ENCODE results near the gene SLC6A1. TPM values are rescaled to one million over a fixed set of nuclear protein-coding genes. Genes with fewer than 3 reads are reported as not detected.
A peak's percentile ranks its signal among the peaks of the same experiment; 100 is the strongest.
"Not testable (repeated sequence)": the region's sequence is repeated elsewhere in the genome, so short reads cannot be mapped to it uniquely, and the experiment has no call there.

Gene SLC6A1
- polyA plus RNA-seq, 2 of the 4 experiments (the other 2 are of a cell fraction), result not detected

DNA sequence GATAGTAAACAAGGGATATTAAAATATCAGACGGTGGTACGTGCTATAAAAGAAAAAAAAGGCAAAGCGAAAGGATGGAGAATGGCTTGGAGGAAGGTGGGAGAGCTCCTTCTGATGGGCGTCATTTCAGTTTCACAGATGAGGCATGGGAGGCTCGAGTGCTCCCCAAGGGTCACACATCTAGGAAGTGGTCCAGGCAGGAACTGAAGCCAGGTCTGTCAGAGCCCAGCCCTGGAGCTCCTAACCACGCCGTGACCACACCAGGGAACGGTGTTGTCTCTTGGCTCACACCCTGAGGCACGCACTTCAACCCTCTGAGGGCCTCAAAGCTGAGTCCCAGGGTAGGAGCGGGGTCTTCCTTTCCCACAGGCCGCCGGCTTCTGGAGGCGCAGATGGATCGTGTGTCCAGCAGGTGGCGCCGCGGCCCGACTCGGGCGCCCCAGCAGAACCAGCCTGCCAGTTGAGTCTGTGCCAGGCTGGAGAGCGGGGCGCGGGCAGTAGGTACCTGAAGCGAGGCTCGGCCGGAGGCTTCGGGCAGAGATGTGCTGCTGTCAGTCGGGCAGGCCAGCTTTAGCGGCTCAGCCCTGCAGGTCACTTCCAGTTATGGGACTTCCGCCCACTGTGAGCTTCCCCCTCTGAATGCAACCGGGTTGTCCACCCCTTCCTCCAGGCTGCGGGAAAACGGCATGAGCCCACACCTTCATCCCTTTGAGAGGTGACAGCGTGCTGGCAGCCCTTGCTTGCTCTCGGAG is 68.1 kb downstream of the SLC6A1 start:
- peaks cover 8% of the 10 kb centered on the region; the same call in 1 of the 3 replicates for H3K4me1 ChIP-seq
- H3K27ac ChIP-seq, result peak overlapping the region; percentile 45 to 78
- peak; percentile 71 to 75 for DNase-seq (ENCODE audit: low read depth in 1 of 2, low spot score in 1 of 2)
- ChIA-PET CTCF (interaction anchor here (0.6 to 11.4 kb wide), 121 partner anchors 7 to 1956 kb away, joined by 3 to 297 read pairs (median 5); partner anchors contain the start of genes ATG7 and HRH1), POLR2A (interaction anchor here (0.8 to 1.2 kb wide), 2 partner anchors 76 to 95 kb away, joined by 4 to 6 read pairs; no protein-coding TSS in a partner anchor)
- 21% methylated on average over 15 of the region's 35 CpGs for WGBS (ENCODE audit: missing lambda C conversion rate)
- ATAC-seq, result peak; percentile 87 to 93
- peak overlapping the region; percentile 42 for H3K4me3 ChIP-seq
- peaks cover 11% of the 10 kb centered on the region for H3K9me3 ChIP-seq
- peak overlapping the region; percentile 99 for H3K4me2 ChIP-seq
- no peak for FAIRE-seq
- no peak for TF ChIP-seq POLR2A (IDR thresholded peaks at IDR 0.05; ENCODE audit: low read length)
- TF ChIP-seq, protein P1, sequence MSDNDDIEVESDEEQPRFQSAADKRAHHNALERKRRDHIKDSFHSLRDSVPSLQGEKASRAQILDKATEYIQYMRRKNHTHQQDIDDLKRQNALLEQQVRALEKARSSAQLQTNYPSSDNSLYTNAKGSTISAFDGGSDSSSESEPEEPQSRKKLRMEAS (IDR thresholded peaks at IDR 0.05), result peak; percentile 68
- TF ChIP-seq, protein P2, sequence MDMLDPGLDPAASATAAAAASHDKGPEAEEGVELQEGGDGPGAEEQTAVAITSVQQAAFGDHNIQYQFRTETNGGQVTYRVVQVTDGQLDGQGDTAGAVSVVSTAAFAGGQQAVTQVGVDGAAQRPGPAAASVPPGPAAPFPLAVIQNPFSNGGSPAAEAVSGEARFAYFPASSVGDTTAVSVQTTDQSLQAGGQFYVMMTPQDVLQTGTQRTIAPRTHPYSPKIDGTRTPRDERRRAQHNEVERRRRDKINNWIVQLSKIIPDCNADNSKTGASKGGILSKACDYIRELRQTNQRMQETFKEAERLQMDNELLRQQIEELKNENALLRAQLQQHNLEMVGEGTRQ (IDR thresholded peaks at IDR 0.05), result no peak
- TF ChIP-seq FOSB (CRISPR knock-in tag; IDR thresholded peaks at IDR 0.05), result no peak
- no peak for TF ChIP-seq HDAC2 (IDR thresholded peaks at IDR 0.05)
- TF ChIP-seq ZNF302 (CRISPR knock-in tag; IDR thresholded peaks at IDR 0.05), result no peak
- TF ChIP-seq TP53 (CRISPR knock-in tag; IDR thresholded peaks at IDR 0.05), result no peak
- no peak for TF ChIP-seq EHF (CRISPR knock-in tag; IDR thresholded peaks at IDR 0.05)
- TF ChIP-seq PHF8 (IDR thresholded peaks at IDR 0.05; ENCODE audit: borderline replicate concordance, low read depth), result no peak
- no peak for TF ChIP-seq KDM5A (IDR thresholded peaks at IDR 0.05)
- no peak for TF ChIP-seq MAFK (IDR thresholded peaks at IDR 0.05; ENCODE audit: partially characterized antibody)
- no peak for TF ChIP-seq JUNB (IDR thresholded peaks at IDR 0.05)
- TF ChIP-seq RNF2 (IDR thresholded peaks at IDR 0.05; ENCODE audit: borderline replicate concordance, low read depth), result no peak
- TF ChIP-seq KDM1A (IDR thresholded peaks at IDR 0.05; ENCODE audit: low read depth), result no peak
- TF ChIP-seq CHD4 (IDR thresholded peaks at IDR 0.05; ENCODE audit: borderline replicate concordance), result no peak
- no peak for TF ChIP-seq GATA3 (IDR thresholded peaks at IDR 0.05; ENCODE audit: borderline replicate concordance)
- no peak for TF ChIP-seq RARB (CRISPR knock-in tag; IDR thresholded peaks at IDR 0.05)
- TF ChIP-seq NFE2L2 (conservative IDR thresholded peaks at IDR 0.05; ENCODE audit: low read length), result no peak
- no peak for TF ChIP-seq HOXB5 (CRISPR knock-in tag; IDR thresholded peaks at IDR 0.05)
- peak; percentile 97 for TF ChIP-seq SMC3 (IDR thresholded peaks at IDR 0.05)
- TF ChIP-seq FOXS1 (CRISPR knock-in tag; IDR thresholded peaks at IDR 0.05), result no peak
- TF ChIP-seq CBX8 (IDR thresholded peaks at IDR 0.05), result no peak
- no peak for TF ChIP-seq RCOR1 (IDR thresholded peaks at IDR 0.05; ENCODE audit: low read depth, low read length)
- TF ChIP-seq RAD21 (conservative IDR thresholded peaks at IDR 0.05 in 1 of 2, IDR thresholded peaks at IDR 0.05 in 1 of 2), result peak; percentile 79 to 90
- no peak for TF ChIP-seq ZC3H11A (IDR thresholded peaks at IDR 0.05)
- TF ChIP-seq, protein P3, sequence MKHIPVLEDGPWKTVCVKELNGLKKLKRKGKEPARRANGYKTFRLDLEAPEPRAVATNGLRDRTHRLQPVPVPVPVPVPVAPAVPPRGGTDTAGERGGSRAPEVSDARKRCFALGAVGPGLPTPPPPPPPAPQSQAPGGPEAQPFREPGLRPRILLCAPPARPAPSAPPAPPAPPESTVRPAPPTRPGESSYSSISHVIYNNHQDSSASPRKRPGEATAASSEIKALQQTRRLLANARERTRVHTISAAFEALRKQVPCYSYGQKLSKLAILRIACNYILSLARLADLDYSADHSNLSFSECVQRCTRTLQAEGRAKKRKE (CRISPR knock-in tag; IDR thresholded peaks at IDR 0.05; ENCODE audit: low read depth), result no peak
- TF ChIP-seq, protein P4, sequence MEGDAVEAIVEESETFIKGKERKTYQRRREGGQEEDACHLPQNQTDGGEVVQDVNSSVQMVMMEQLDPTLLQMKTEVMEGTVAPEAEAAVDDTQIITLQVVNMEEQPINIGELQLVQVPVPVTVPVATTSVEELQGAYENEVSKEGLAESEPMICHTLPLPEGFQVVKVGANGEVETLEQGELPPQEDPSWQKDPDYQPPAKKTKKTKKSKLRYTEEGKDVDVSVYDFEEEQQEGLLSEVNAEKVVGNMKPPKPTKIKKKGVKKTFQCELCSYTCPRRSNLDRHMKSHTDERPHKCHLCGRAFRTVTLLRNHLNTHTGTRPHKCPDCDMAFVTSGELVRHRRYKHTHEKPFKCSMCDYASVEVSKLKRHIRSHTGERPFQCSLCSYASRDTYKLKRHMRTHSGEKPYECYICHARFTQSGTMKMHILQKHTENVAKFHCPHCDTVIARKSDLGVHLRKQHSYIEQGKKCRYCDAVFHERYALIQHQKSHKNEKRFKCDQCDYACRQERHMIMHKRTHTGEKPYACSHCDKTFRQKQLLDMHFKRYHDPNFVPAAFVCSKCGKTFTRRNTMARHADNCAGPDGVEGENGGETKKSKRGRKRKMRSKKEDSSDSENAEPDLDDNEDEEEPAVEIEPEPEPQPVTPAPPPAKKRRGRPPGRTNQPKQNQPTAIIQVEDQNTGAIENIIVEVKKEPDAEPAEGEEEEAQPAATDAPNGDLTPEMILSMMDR (IDR thresholded peaks at IDR 0.05), result peak; percentile 94

DNA sequence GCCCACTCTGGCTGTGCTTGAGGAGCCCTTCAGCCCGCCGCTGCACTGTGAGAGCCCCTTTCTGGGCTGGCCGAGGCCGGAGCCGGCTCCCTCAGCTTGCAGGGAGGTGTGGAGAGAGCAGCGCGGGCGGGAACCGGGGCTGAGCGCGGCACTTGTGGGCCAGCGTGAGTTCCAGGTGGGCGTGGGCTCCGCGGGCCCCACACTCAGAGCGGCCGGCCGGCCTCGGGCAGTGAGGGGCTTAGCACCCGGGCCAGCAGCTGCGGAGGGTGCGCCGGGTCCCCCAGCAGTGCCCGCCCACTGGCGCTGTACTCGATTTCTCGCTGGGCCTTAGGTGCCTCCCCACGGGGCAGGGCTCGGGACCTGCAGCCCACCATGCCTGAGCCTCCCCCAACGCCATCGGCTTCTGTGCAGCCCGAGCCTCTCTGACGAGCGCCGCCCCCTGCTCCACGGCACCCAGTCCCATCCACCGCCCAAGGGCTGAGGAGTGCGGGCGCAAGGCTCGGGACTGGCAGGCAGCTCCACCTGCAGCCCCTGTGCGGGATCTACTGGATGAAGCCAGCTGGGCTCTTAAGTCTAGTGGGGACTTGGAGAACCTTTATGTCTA is 68.8 kb downstream of the SLC6A1 start:
- H3K4me3 ChIP-seq, result peak overlapping the region; percentile 42

More for the DNA sequence above, 68.8 kb downstream of the SLC6A1 start:
- peak in 1 of 2 experiments; percentile 50; a peak in 3 of 6 replicates for ATAC-seq
- ChIA-PET POLR2A (interaction anchor here (0.8 to 1.2 kb wide), 2 partner anchors 76 to 94 kb away, joined by 4 to 6 read pairs; no protein-coding TSS in a partner anchor), CTCF (interaction anchor here (0.7 to 11.4 kb wide), 63 partner anchors 9 to 612 kb away, joined by 3 to 297 read pairs (median 10); partner anchors contain the start of gene HRH1)
- not testable (repeated sequence) for DNase-seq (ENCODE audit: low read depth in 1 of 2, low spot score in 1 of 2); H3K4me1 ChIP-seq; FAIRE-seq
- 80% methylated on average over 1 of the region's 41 CpGs for WGBS (ENCODE audit: missing lambda C conversion rate)
- Histone ChIP-seq H3K9me3 (peaks cover 11% of the 10 kb centered on the region), H3K4me2 (peak overlapping the region; percentile 99), H3K27ac (peak overlapping the region; percentile 45 to 78; a peak in 5 of 6 replicates)

Data from A549 (cell line).